Mammary microvascular endothelial cell (primary cell): ENCODE results near the gene DPY19L1. TPM values are rescaled to one million over a fixed set of nuclear protein-coding genes. Genes with fewer than 3 reads are reported as not detected.

Experiments
- total RNA-seq: library from RNA; depleted of rRNA; stranded (reverse); fragments of >200 nt; gene quantifications from 2 replicates; pipeline ENCODE4 v1.2.3, GENCODE V29; 2015

The DPY19L1 gene
- total RNA-seq = 49.9 and 50.8 TPM in 2 replicates

DNA sequence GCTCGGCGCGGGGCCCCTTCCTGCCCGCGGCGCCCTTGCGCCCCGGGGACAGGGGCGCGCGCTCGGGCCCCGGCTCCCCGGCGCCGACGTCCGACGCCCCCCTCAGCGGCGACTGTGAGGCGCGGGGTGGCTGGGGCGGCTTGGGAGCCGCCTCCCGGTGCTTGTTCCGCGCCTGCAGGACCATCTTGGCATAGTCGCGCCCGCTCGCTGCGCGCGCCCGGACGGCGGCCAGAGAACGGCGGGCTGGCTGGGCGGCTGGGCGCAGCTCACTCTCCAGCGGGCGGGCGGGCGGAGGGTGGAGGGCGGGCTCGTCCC is at the start of gene DPY19L1:
Gene DPY19L1 (minus strand): TSS at position 275 of the 315 bp plus-strand sequence. CDS start 91 bp downstream, at position 184.

Other genes with a start within 250 kb of the DPY19L1 start
- gene TBX20, start 216.6 kb upstream of the DPY19L1 start, total RNA-seq = not detected in 2 replicates